Endothelial cell of umbilical vein (primary cell): Measurements from ENCODE around the gene DBNDD2. TPM values are rescaled to one million over a fixed set of nuclear protein-coding genes. Genes with fewer than 3 reads are reported as not detected.

Experiments
- BruUV-seq: library from RNA; stranded (reverse); fragments of 400-500 nt; replicated peaks from 2 replicates; lab custom pipeline; 2021; lab: Mats Ljungman, UMichigan
- CTCF ChIA-PET: fragments of 300-600, 350-600 bp; sonication (Branson Sonifier 250); formaldehyde crosslinking; loops from one replicate; lab custom pipeline; 2021; ENCODE audit warnings: antibody characterized with exemption, inconsistent platforms; lab: Charles Lee
- POLR2A ChIA-PET: fragments of 300-600, 350-600 bp; sonication (Branson Sonifier 250); formaldehyde crosslinking; loops from one replicate; lab custom pipeline; 2021; ENCODE audit warnings: antibody characterized with exemption, inconsistent platforms; lab: Charles Lee
- DNase-seq: peaks from one replicate; pipeline ENCODE4 v3.0.0-alpha.2; 2011; ENCODE audit warnings: low read depth, low spot score
- FAIRE-seq: peaks from 2 replicates; lab custom pipeline; 2011; peaks lifted over from hg19 to GRCh38; lab: Jason Lieb, UNC
- H2AFZ ChIP-seq: 2 replicates; pipeline ENCODE4 v1.6.0; 2012; ENCODE audit warnings: low read depth, low read length, control low read depth, inconsistent platforms
- H3K27ac ChIP-seq: 2 replicates; pipeline ENCODE4 v1.5.1; 2011; ENCODE audit warnings: low read depth, mild to moderate bottlenecking, control low read depth, low read length, moderate library complexity; ENCODE audit not compliant: insufficient read depth
- H3K27me3 ChIP-seq, 2 experiments: 2 replicates each; pipeline versions ENCODE4 v1.6.0 to v1.6.1; 2011; ENCODE audit warnings: low read length in 2 of 2, mixed read lengths in 1 of 2; ENCODE audit not compliant: control insufficient read depth in 2 of 2, insufficient read depth in 2 of 2
- H3K36me3 ChIP-seq, 2 experiments: 2 replicates in 1 of 2; 3 replicates in 1 of 2; pipeline ENCODE4 v1.5.1; 2011; ENCODE audit warnings: low read length in 2 of 2, mild to moderate bottlenecking in 1 of 2, moderate library complexity in 1 of 2; ENCODE audit not compliant: control insufficient read depth in 2 of 2, insufficient read depth in 2 of 2; ENCODE audit errors: extremely low read depth in 1 of 2
- H3K4me1 ChIP-seq: 3 replicates; pipeline ENCODE4 v1.5.1; 2011; ENCODE audit warnings: mild to moderate bottlenecking, low read length; ENCODE audit not compliant: control insufficient read depth, insufficient read depth; ENCODE audit errors: extremely low read depth
- H3K4me2 ChIP-seq: 2 replicates; pipeline ENCODE4 v1.6.1; 2011; ENCODE audit warnings: low read length, control low read depth, mixed read lengths; ENCODE audit not compliant: insufficient read depth
- H3K4me3 ChIP-seq, 3 experiments: fragments of 200-600 bp in 1 of 3; sonication (generic), shearing (Covaris generic) in 1 of 3; replicated peaks in 1 of 3; 2 replicates each; pipeline ENCODE4 v1.5.1; 2011 to 2016; ENCODE audit warnings: control low read depth in 3 of 3, low read length in 3 of 3, mild to moderate bottlenecking in 2 of 3, inconsistent platforms in 1 of 3, low read depth in 1 of 3, moderate library complexity in 1 of 3; ENCODE audit not compliant: insufficient read depth in 1 of 3
- H3K79me2 ChIP-seq: 2 replicates; pipeline ENCODE4 v1.6.0; 2012; ENCODE audit warnings: low read length, inconsistent platforms; ENCODE audit not compliant: control insufficient read depth, insufficient read depth
- H3K9ac ChIP-seq: replicated peaks from 2 replicates; pipeline ENCODE3; 2011; ENCODE audit warnings: low read length, control low read depth; ENCODE audit not compliant: insufficient read depth; ENCODE audit errors: extremely low read depth
- H3K9me1 ChIP-seq: replicated peaks from 3 replicates; pipeline ENCODE4 v1.6.0; 2011; ENCODE audit warnings: mild to moderate bottlenecking, low read length; ENCODE audit not compliant: control insufficient read depth, insufficient read depth; ENCODE audit errors: extremely low read depth
- H3K9me3 ChIP-seq: replicated peaks from 2 replicates; pipeline ENCODE4 v1.5.1; 2012; ENCODE audit warnings: low read length, inconsistent platforms; ENCODE audit not compliant: control insufficient read depth, insufficient read depth
- H4K20me1 ChIP-seq: replicated peaks from 2 replicates; pipeline ENCODE3; 2011; ENCODE audit warnings: mild to moderate bottlenecking, low read length; ENCODE audit not compliant: control insufficient read depth, insufficient read depth; ENCODE audit errors: extremely low read depth
- EZH2 ChIP-seq: IDR thresholded peaks from 2 replicates; pipeline ENCODE4 v1.6.1; 2012; ENCODE audit warnings: borderline replicate concordance, low read depth, mild to moderate bottlenecking, moderate library complexity, low read length, inconsistent platforms; ENCODE audit not compliant: severe bottlenecking
- GATA2 ChIP-seq: IDR thresholded peaks from 2 replicates; pipeline ENCODE4 v1.7.0; 2011; ENCODE audit warnings: low read depth, mild to moderate bottlenecking, moderate library complexity, mixed read lengths, low read length; ENCODE audit not compliant: insufficient read length, insufficient read depth
- JUN ChIP-seq: IDR thresholded peaks from 2 replicates; pipeline ENCODE4 v1.6.1; 2011; ENCODE audit warnings: borderline replicate concordance, low read depth; ENCODE audit not compliant: insufficient read length, insufficient read depth
- MYC ChIP-seq: IDR thresholded peaks from one replicate; pipeline ENCODE4 v1.6.1; 2011; ENCODE audit warnings: mild to moderate bottlenecking, low read depth, low read length
- POLR2A ChIP-seq: IDR thresholded peaks from 2 replicates; pipeline ENCODE4 v1.6.1; 2012; ENCODE audit warnings: low read depth, mild to moderate bottlenecking, control low read depth, low read length
- POLR2AphosphoS5 ChIP-seq: IDR thresholded peaks from 2 replicates; pipeline ENCODE4 v1.6.1; 2012; ENCODE audit warnings: low read depth, mild to moderate bottlenecking, control low read depth, low read length, moderate library complexity; ENCODE audit not compliant: insufficient read depth
- dilution Hi-C: fragments of 300-500 bp; cut with MboI; formaldehyde crosslinking; loops from one replicate; pipeline ENCODE4 v1.15.0; 2019; ENCODE audit warnings: low sequenced_read_pairs; ENCODE audit not compliant: extremely low pct_ligation_motif_present
- intact Hi-C: fragments of 100-400 bp; cut with micrococcal nuclease; formaldehyde crosslinking; loops from one replicate; pipeline ENCODE4 v1.10.0; 2022
- polyA plus RNA-seq, 4 experiments: library from polyadenylated mRNA; depleted of rRNA in 3 of 4; stranded (reverse) in 3 of 4; unstranded in 1 of 4; fragments of >200 nt; gene quantifications; 2 replicates each; pipeline versions ENCODE4 v1.2.1 to v1.2.3, GENCODE V29; 2011 to 2012; ENCODE audit warnings: missing spikeins in 1 of 4
- total RNA-seq: library from RNA; stranded (reverse); gene quantifications from 2 replicates; pipeline ENCODE4 v1.2.3, GENCODE V29; 2021
- TF ChIP-seq, protein P1 (sequence below), 2 donors: IDR thresholded peaks; 1 replicate in 1 of 2; 2 replicates in 1 of 2; pipeline ENCODE4 v1.5.1; 2011; ENCODE audit warnings: low read length in 2 of 2, mild to moderate bottlenecking in 2 of 2, moderate library complexity in 2 of 2, control low read depth in 1 of 2, inconsistent platforms in 1 of 2, low read depth in 1 of 2; ENCODE audit not compliant: insufficient read depth in 1 of 2; ENCODE audit errors: extremely low read depth in 1 of 2
- TF ChIP-seq, protein P2 (sequence below): IDR thresholded peaks from 2 replicates; pipeline ENCODE4 v1.6.1; 2011; ENCODE audit not compliant: insufficient read depth, insufficient read length

Gene DBNDD2
- total and polyA plus RNA-seq, 2 donors (not counting 3 experiments of a cell fraction or from before 2014, with no cell fraction given), result 15.6 to 27.9 TPM

DNA sequence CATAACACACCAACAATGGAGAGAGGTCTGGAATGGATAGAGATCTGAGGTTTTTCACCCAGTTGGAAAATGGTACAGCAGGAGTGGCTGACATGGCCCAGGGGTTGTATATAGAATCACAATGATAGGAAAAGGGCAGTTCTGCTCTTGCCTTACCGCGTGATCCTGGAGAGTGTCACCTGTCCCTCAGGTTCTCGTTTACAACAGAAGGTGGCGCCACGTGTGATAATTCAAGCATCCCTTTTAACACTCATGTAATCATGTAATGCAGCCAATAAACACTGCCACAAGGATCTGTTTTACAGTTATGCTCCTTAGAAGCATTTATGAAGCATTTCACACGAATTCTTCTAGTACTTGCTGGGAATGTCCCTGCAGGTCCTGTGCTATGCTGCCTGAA, 48.5 kb downstream of the DBNDD2 start:
- TF ChIP-seq, protein P1, sequence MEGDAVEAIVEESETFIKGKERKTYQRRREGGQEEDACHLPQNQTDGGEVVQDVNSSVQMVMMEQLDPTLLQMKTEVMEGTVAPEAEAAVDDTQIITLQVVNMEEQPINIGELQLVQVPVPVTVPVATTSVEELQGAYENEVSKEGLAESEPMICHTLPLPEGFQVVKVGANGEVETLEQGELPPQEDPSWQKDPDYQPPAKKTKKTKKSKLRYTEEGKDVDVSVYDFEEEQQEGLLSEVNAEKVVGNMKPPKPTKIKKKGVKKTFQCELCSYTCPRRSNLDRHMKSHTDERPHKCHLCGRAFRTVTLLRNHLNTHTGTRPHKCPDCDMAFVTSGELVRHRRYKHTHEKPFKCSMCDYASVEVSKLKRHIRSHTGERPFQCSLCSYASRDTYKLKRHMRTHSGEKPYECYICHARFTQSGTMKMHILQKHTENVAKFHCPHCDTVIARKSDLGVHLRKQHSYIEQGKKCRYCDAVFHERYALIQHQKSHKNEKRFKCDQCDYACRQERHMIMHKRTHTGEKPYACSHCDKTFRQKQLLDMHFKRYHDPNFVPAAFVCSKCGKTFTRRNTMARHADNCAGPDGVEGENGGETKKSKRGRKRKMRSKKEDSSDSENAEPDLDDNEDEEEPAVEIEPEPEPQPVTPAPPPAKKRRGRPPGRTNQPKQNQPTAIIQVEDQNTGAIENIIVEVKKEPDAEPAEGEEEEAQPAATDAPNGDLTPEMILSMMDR (IDR thresholded peaks at IDR 0.05; ENCODE audit: extremely low read depth in 1 of 2, insufficient read depth in 1 of 2, low read depth in 1 of 2, low read length in 2 of 2), result peak in 1 of 2 donors; percentile 33
- TF ChIP-seq EZH2 (no peak), POLR2AphosphoS5 (no peak), GATA2 (no peak), POLR2A (no peak), MYC (no peak), JUN (no peak)
- TF ChIP-seq, protein P2, sequence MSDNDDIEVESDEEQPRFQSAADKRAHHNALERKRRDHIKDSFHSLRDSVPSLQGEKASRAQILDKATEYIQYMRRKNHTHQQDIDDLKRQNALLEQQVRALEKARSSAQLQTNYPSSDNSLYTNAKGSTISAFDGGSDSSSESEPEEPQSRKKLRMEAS, result no peak
- no peaks in the 10 kb centered on the region for H3K4me1 ChIP-seq
- dilution Hi-C loops (no loop called here), intact Hi-C loops (loop anchor here (1.0 kb wide), 1 partner anchor 315 kb away; no protein-coding TSS in a partner anchor)
- H3K4me2 ChIP-seq, result no peak overlapping the region
- H3K79me2 ChIP-seq, result no peaks in the 10 kb centered on the region
- no peaks in the 10 kb centered on the region for H4K20me1 ChIP-seq
- H3K27ac ChIP-seq, result no peak overlapping the region
- no peak overlapping the region for H3K9ac ChIP-seq
- no peaks in the 10 kb centered on the region for H3K9me3 ChIP-seq
- peak; percentile 28 for DNase-seq
- no peak for FAIRE-seq
- H2AFZ ChIP-seq, result no peak overlapping the region
- peaks cover 9 to 14% of the 10 kb centered on the region in 2 experiments for H3K27me3 ChIP-seq
- no peaks in the 10 kb centered on the region for H3K36me3 ChIP-seq
- ChIA-PET CTCF (interaction anchor here (1.1 to 8.5 kb wide), 2 partner anchors 8 to 315 kb away, joined by 3 to 88 read pairs; no protein-coding TSS in a partner anchor), POLR2A (no interaction called here)
- no TSS peak for BruUV-seq
- no peaks in the 10 kb centered on the region for H3K9me1 ChIP-seq
- no peak overlapping the region for H3K4me3 ChIP-seq
